ENCODE measurements around the gene LYL1.

The LYL1 gene

DNA sequence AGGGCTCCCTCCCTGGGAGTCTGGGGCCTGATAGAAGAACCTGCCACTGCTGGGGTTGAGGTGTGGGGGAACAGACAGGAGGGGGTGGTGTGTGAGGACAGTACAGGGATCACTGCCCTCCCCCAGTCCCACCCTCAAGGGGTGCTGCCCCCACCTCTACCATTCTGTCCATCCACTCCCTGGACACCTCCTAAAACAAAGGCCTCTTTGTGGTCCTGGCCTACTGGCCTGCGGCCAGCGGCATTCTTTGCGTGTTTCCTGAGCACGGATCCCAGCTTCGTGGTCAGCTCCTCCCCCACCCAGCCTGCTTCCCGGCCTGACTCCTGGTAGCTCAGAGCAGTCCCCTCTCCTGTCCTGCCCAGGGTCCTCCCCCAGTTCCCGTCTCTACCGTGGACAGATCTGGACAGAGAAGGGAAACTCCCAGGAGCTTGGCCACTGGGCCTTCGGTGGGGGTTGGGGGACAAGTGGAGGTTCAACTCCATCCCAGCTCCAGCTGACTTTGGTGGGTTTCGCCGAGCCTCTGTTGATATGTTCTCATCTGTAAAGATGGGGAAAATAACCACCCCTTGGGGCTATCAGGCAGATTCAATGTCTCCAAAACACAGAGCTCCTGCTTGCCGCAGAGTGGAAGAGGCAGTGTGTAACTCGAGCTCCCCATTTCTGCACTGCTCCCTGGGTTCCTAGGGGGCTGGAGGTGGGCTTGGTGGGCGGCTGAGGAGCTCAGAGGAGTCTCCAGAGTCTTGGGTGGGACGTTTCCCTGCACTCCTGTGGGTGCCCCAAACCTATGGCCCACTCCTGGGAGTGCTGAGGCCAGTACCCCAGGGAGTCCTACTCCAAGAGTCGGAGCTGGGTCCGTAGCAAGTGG is 48.7 kb downstream of the LYL1 start:
- peak; percentile 98 for DNase-seq

DNA sequence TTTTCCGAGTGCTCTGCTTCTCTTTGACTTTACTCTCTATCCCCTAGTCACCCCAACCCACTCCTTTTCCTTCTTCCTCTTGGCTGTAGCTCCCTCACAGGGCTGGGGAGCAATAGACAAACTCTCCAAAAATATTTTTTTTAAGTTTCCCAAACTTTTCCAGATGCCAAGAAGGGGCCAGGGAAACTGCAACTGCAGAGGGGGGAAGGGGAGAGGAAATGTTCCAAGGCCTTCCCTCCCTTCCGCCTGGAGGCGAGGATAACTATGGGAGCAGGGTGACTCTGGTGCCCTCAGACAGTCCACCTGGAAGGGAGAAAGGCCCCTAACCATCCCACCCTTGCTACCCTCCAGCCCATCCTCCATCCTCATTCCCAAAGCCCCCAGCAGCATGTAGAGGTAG is 49.4 kb downstream of the LYL1 start:
- peak; percentile 75 for DNase-seq

DNA sequence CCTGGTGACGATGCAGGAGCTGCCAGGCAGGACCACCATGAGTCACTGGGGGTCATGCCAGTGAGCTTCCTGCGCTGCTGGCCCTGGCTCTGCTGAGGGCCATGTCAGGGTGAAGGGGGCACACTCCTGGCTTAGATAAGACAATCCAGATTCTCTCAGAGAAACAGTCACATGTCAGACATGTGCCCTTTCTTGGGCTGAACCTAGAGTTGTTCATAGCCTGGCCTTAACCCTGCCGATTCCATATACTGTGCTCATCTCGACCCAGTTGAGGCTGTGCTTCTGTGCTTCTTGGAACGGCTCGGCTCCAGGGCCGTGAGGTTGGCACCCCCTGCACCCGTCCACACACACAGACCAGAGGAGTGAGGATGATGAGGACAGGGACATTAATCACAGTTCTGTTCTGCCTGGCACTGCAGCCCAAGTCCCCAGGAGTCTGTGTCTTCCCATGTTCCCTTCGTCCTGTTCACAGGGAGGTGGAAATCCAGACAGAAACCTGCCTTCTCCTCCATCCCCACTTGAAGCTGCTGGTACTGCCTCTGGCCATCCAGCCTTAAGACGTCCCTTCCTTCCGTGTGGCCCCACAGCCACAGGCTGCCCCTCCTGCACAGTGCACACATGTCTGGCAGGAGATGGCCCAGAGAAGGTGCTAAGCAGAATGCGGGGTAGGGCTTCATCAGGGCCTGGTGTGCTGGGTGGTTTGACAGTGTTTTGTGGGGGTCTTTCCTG is 50.0 kb downstream of the LYL1 start:
- no peak for DNase-seq

DNA sequence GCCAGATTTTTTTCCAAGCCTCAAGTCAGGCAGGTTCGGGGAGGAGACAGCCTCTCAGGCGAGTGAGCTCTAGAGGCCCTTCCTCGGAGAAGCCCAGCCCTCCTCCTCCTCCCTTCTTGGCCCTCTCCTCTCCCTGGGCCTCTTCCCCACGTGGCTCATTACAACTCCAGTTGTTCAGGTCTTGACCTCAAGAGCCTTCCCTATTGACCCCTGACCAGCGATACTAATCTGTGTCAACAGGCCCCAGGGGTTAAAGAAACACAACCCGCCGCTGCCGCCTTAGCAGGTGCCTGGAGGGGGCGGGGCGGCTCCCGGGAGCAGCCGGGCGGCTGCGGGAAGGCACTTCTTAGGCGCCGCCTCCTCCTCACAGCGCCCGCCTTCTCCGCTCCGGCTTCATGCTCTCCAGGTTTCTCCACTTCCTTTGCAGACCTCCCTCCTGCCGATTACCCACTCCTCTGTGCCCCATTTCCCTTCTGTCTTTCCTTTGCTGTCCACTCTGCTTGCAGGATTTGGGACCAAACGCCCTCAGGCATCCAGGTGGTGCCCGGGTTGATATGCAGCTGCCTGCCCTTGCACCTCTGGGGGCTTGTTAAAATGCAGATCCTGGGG is 51.0 kb downstream of the LYL1 start:
- DNase-seq: no peak

DNA sequence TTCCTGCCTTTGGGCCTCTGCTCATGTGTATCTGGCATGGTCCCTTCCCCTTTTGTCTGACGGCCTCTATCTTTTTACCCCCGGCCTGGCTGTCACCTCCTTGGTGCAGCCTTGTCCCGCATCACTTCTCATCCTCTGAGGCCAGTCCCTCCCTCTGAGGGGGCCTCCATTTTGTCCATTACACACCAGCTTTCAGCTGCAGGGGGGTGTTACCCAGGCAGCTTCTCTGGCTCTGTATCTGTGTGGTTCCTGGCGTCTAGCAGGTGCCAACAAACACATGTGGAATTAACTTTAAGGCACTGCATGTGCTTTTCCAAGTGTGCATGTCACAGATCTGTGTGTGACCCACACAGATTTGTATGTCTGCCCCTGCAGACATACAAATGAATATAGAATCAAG is 52.4 kb downstream of the LYL1 start:
- no peak for DNase-seq

Measured in fibroblast of upper back skin (primary cell).